GM12873 (cell line): ENCODE results near the gene GPC4.

Source experiments
- TF ChIP-seq, protein P1 (sequence below): IDR thresholded peaks from 2 replicates; pipeline ENCODE4 v1.5.1; 2012; ENCODE audit warnings: low read depth, mild to moderate bottlenecking, moderate library complexity, low read length, control low read depth; ENCODE audit not compliant: insufficient read depth; ENCODE audit errors: missing control alignments

GPC4 gene

DNA sequence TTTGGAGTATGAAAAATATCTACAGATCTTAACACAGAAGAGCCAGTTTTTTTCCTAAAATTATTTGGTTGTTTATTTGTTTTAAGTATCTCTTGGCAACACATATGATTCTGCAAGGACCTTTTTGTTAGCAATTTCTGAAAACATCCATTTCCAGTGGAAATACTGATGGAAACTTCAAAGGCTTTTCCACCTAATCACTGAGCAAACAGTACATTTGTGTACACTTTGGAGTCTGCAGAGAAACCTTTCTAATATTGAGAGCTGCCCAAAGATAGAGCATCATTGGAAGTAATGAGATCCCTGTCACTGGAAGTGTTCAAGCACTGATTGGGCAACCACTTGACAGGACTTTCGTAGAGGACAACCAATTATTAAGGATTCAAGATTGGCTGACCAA, 127.4 kb downstream of the GPC4 start:
- TF ChIP-seq, protein P1, sequence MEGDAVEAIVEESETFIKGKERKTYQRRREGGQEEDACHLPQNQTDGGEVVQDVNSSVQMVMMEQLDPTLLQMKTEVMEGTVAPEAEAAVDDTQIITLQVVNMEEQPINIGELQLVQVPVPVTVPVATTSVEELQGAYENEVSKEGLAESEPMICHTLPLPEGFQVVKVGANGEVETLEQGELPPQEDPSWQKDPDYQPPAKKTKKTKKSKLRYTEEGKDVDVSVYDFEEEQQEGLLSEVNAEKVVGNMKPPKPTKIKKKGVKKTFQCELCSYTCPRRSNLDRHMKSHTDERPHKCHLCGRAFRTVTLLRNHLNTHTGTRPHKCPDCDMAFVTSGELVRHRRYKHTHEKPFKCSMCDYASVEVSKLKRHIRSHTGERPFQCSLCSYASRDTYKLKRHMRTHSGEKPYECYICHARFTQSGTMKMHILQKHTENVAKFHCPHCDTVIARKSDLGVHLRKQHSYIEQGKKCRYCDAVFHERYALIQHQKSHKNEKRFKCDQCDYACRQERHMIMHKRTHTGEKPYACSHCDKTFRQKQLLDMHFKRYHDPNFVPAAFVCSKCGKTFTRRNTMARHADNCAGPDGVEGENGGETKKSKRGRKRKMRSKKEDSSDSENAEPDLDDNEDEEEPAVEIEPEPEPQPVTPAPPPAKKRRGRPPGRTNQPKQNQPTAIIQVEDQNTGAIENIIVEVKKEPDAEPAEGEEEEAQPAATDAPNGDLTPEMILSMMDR = no peak

DNA sequence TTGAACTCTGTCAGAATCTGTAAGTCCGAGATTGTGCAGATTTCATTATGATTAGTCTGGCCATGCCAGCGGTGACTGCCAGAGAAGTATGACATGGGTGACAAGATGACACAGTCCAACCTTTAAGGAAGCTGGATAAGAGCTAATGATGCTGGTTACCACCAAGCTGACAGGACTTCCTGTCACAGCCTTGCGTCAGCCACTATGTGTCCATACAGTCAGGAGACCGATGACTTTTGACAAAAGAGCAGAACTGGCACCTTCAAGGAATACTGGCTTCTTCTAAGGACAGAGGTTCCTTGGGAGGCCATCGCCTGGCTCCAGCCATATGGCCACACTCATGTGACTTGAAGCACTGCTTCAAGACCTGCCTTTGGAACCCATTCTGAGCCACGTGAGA, 129.9 kb downstream of the GPC4 start:
- TF ChIP-seq, protein P1 = no peak

DNA sequence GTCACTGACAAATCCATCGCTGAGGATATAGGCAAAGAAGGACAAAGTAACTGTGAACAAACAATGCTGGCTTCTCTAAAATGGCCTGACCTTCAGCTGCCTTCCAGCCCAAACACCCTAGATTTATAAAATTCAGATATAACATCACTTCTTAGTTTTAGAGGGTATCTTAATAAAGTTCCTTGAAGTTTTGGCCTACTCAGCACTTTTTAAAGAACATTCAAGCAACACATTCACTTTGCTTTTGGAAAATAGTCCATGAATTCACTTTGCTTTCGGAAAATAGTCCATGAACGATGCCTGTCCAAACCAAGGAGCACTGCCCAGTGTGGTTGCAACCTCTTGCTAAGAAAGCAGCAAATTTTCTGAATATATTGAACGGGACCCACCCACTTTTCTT, 142.1 kb downstream of the GPC4 start:
- TF ChIP-seq, protein P1 = no peak

DNA sequence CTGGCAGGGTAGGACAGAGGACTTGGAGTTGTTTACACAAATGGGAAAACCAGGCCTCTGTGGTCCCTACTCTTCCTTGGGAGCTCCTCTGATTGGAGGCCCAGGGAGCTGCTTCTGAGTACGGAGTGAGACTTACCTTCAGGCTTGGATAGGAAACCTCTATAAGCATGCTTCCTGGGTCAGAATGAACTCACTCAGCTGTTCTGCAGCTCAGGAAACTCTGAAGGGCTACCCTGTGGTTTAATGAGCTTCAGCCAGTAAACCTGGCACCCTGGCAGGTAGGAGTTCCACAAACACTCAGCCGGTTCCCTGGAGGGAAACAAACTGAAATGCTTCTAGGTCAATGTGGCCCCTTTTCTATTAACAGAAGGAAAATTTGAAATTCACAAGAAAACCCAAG, 146.1 kb downstream of the GPC4 start:
- TF ChIP-seq, protein P1 = no peak

DNA sequence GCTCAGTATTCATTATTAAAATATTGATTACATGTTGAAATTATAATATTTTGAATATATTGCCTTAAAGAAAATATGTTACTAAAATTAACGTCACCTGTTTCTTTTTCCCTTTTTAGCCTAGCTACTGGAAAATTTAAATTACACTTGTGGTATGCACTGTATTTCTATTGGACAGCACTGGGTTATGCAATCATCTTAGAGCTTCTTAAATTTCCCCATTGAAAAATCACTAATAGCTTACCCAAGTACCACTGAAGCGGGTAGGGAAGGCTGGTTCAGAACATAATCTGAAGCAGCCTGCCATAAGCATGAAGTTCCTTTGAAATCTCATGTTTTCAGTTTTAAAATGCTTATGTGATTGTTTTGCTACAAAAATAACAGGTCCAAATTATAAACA, 147.7 kb downstream of the GPC4 start:
- TF ChIP-seq, protein P1 = no peak

DNA sequence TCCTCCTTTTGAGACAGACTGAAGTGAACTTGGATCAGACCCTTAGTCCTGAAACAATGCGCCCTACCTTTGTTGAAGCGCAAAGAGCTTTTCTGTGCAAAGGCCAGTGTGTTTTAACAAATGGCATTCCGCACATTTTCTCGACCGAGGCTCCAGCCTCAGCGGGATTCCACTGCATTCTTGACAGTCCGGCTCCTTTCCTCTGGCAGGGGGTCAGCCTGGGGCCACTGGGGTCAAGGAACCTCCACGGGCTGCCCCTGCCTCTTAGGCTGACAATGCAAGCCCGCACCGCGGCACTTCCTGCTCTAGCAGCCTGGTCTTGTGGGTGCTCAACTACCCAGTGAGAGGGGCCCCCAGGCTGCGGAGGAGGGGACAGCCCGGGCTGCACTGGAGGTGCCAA, 150.0 kb downstream of the GPC4 start:
- TF ChIP-seq, protein P1 = no peak

DNA sequence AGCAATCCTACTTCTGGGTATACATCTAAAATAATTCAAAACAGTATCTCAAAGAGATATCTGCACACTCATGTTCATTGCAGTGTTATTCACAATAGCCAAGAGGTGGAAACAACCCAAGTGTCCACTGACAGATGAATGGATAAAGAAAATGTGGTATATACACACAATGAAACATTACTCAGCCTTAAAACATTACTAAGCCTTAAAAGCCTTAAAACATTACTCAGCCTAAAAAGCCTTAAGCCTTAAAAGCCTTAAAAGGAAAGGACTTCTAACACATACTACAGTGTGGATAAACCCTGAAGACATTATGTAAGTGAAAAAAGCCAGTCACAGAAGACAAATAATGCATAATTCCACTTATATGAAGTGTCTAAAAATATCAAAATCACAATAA, 156.8 kb downstream of the GPC4 start:
- TF ChIP-seq, protein P1 = no peak
